ENCODE measurements around the gene ERICH6B. TPM values are rescaled to one million over a fixed set of nuclear protein-coding genes. Genes with fewer than 3 reads are reported as not detected.

ERICH6B gene
- polyA plus RNA-seq, 1 of the 3 experiments (the other 2 are of a cell fraction): not detected

GRCh38 chr13:45503658-45504057 lies 111.9 kb downstream of the ERICH6B start:
- Histone ChIP-seq H3K4me2 (no peak overlapping the region), H3K9me2 (no peaks in the 10 kb centered on the region), H4K20me1 (ENCODE audit: insufficient read depth) (peaks cover 11% of the 10 kb centered on the region), H3K4me1 (ENCODE audit: control insufficient read depth in 1 of 2, insufficient read depth in 2 of 2, low read depth in 1 of 2, low read length in 1 of 2) (peaks cover 3 to 12% of the 10 kb centered on the region in 2 experiments; a peak in 3 of 4 replicates), H2AFZ (ENCODE audit: low read depth) (no peak overlapping the region), H3K9ac (no peak overlapping the region), H3K4me3 (ENCODE audit: low read depth in 2 of 2, low read length in 1 of 2) (no peak overlapping the region), H3F3A (replicated peaks; ENCODE audit: insufficient read depth) (peaks cover 28% of the 10 kb centered on the region), H3K79me2 (ENCODE audit: insufficient read depth) (peaks cover 35% of the 10 kb centered on the region), H3K27ac (ENCODE audit: low read depth in 2 of 2, low read length in 1 of 2) (no peak overlapping the region), H3K36me3 (replicated peaks in 1 of 2; ENCODE audit: control insufficient read depth in 1 of 2, insufficient read depth in 2 of 2, low read length in 1 of 2) (peaks cover 50 to 63% of the 10 kb centered on the region in 2 experiments), H3K27me3 (ENCODE audit: insufficient read depth) (no peaks in the 10 kb centered on the region), H3K9me3 (no peaks in the 10 kb centered on the region)
- TF ChIP-seq FOXM1 (IDR thresholded peaks at IDR 0.05; ENCODE audit: low read depth): no peak
- no peak for TF ChIP-seq REST (IDR thresholded peaks at IDR 0.05; ENCODE audit: low read depth, low read length)
- no peak for TF ChIP-seq MXI1 (IDR thresholded peaks at IDR 0.05; ENCODE audit: low read depth, low read length)
- no peak for TF ChIP-seq MEF2A (IDR thresholded peaks at IDR 0.05; ENCODE audit: borderline replicate concordance, low read depth)
- no peak for TF ChIP-seq GATA2 (CRISPR knock-in tag; IDR thresholded peaks at IDR 0.05)
- TF ChIP-seq FOSL2 (IDR thresholded peaks at IDR 0.05; ENCODE audit: borderline replicate concordance, low read depth): no peak
- no peak for TF ChIP-seq RXRA (IDR thresholded peaks at IDR 0.05; ENCODE audit: borderline replicate concordance, low read depth)
- no peak for TF ChIP-seq RAD21 (IDR thresholded peaks at IDR 0.05; ENCODE audit: low read length)
- no peak for TF ChIP-seq RFX5 (IDR thresholded peaks at IDR 0.05; ENCODE audit: low read length)
- TF ChIP-seq EZH2phosphoT487 (IDR thresholded peaks at IDR 0.05; ENCODE audit: borderline replicate concordance, low read depth): no peak
- no peak for TF ChIP-seq NRF1 (IDR thresholded peaks at IDR 0.05; ENCODE audit: low read depth, low read length)
- no peak for TF ChIP-seq FOXJ3 (CRISPR knock-in tag; IDR thresholded peaks at IDR 0.05)
- no peak for TF ChIP-seq SMC3 (IDR thresholded peaks at IDR 0.05; ENCODE audit: low read depth, low read length)
- TF ChIP-seq TEAD4 (IDR thresholded peaks at IDR 0.05; ENCODE audit: borderline replicate concordance, insufficient read depth): no peak
- no peak for TF ChIP-seq ELF1 (IDR thresholded peaks at IDR 0.05)
- ChIA-PET CTCF (interaction anchor here (0.9 to 1.4 kb wide), 3 partner anchors 13 to 456 kb away, joined by 3 to 4 read pairs (median 3); no protein-coding TSS in a partner anchor), POLR2A (no interaction called here)
- DNase-seq: no peak

DNA sequence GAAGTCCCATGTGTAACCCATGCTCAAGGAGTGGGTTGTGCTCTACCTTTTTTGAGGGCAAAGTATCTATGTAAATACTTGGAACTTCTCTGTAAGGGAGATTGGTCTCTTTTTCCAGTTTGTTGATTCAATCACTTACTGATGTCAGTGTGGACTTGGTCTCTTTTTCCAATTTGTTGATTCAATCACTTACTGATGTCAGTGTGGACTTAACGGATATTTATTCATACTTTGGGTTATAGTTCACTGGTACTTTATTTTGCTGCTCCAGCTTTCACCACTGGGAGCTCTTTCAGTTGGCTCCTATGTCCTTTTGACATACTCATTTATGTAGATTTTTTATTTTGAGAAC lies 114.4 kb downstream of the ERICH6B start:
- Histone ChIP-seq H4K20me1 (ENCODE audit: insufficient read depth) (peaks cover 11% of the 10 kb centered on the region), H2AFZ (ENCODE audit: low read depth) (no peak overlapping the region), H3K4me1 (ENCODE audit: control insufficient read depth in 1 of 2, insufficient read depth in 2 of 2, low read depth in 1 of 2, low read length in 1 of 2) (peaks cover 3 to 12% of the 10 kb centered on the region in 2 experiments; a peak in 3 of 4 replicates), H3K27me3 (ENCODE audit: insufficient read depth) (no peaks in the 10 kb centered on the region), H3K4me2 (peak overlapping the region; percentile 20; the same call in 1 of the 2 replicates), H3K36me3 (replicated peaks in 1 of 2; ENCODE audit: control insufficient read depth in 1 of 2, insufficient read depth in 2 of 2, low read length in 1 of 2) (peaks cover 60 to 68% of the 10 kb centered on the region in 2 experiments), H3K79me2 (ENCODE audit: insufficient read depth) (peaks cover 35% of the 10 kb centered on the region), H3K9me3 (no peaks in the 10 kb centered on the region), H3F3A (replicated peaks; ENCODE audit: insufficient read depth) (peaks cover 33% of the 10 kb centered on the region), H3K4me3 (ENCODE audit: low read depth in 2 of 2, low read length in 1 of 2) (no peak overlapping the region), H3K27ac (ENCODE audit: low read depth in 2 of 2, low read length in 1 of 2) (peak overlapping the region in 1 of 2 experiments; percentile 81; a peak in 2 of 4 replicates), H3K9me2 (no peaks in the 10 kb centered on the region), H3K9ac (no peak overlapping the region)
- WGBS (ENCODE audit: low lambda C conversion rate): 80% methylated on average over 1 of the region's 1 CpG
- CTCF ChIA-PET: interaction anchor here (1.6 kb wide), 1 partner anchor 11 kb away, joined by 5 read pairs; no protein-coding TSS in a partner anchor
- no peak for DNase-seq
- POLR2A ChIA-PET: no interaction called here
- no peak for TF ChIP-seq RCOR1 (IDR thresholded peaks at IDR 0.05; ENCODE audit: low read length)
- TF ChIP-seq, protein P1, sequence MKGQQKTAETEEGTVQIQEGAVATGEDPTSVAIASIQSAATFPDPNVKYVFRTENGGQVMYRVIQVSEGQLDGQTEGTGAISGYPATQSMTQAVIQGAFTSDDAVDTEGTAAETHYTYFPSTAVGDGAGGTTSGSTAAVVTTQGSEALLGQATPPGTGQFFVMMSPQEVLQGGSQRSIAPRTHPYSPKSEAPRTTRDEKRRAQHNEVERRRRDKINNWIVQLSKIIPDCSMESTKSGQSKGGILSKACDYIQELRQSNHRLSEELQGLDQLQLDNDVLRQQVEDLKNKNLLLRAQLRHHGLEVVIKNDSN (IDR thresholded peaks at IDR 0.05; ENCODE audit: borderline replicate concordance, low read depth): no peak
- TF ChIP-seq YY1 (IDR thresholded peaks at IDR 0.05; ENCODE audit: low read depth): no peak
- TF ChIP-seq MEF2A (IDR thresholded peaks at IDR 0.05; ENCODE audit: borderline replicate concordance, low read depth): no peak
- TF ChIP-seq ELF1 (IDR thresholded peaks at IDR 0.05): no peak
- TF ChIP-seq TEAD4 (IDR thresholded peaks at IDR 0.05; ENCODE audit: borderline replicate concordance, insufficient read depth): no peak
- TF ChIP-seq EP300 (IDR thresholded peaks at IDR 0.05; ENCODE audit: borderline replicate concordance in 1 of 2, low read depth in 1 of 2, low read length in 1 of 2): no peak
- TF ChIP-seq GATA2 (CRISPR knock-in tag; IDR thresholded peaks at IDR 0.05): no peak
- no peak for TF ChIP-seq POLR2AphosphoS5 (IDR thresholded peaks at IDR 0.05; ENCODE audit: low read depth, low read length)
- no peak for TF ChIP-seq SIN3A (IDR thresholded peaks at IDR 0.05; ENCODE audit: borderline replicate concordance, low read depth, low read length)
- TF ChIP-seq FOXJ3 (CRISPR knock-in tag; IDR thresholded peaks at IDR 0.05): no peak
- no peak for TF ChIP-seq RAD21 (IDR thresholded peaks at IDR 0.05; ENCODE audit: low read length)

All from SK-N-SH (cell line).